ENCODE measurements around the gene PROK1.

GRCh38 chr1:110403805-110404204, 47.1 kb upstream of the PROK1 start:
- TF ChIP-seq CTCF (conservative IDR thresholded peaks at IDR 0.05; ENCODE audit: low read depth in 2 of 2) (no peak), POLR2AphosphoS5 (IDR thresholded peaks at IDR 0.05; ENCODE audit: low read depth) (no peak), CREB1 (CRISPR knock-in tag; IDR thresholded peaks at IDR 0.05; ENCODE audit: low read depth) (no peak), NANOG (IDR thresholded peaks at IDR 0.05; ENCODE audit: borderline replicate concordance) (no peak), JUNB (IDR thresholded peaks at IDR 0.05; ENCODE audit: unreplicated experiment) (no peak)
- TF ChIP-seq, protein P1, sequence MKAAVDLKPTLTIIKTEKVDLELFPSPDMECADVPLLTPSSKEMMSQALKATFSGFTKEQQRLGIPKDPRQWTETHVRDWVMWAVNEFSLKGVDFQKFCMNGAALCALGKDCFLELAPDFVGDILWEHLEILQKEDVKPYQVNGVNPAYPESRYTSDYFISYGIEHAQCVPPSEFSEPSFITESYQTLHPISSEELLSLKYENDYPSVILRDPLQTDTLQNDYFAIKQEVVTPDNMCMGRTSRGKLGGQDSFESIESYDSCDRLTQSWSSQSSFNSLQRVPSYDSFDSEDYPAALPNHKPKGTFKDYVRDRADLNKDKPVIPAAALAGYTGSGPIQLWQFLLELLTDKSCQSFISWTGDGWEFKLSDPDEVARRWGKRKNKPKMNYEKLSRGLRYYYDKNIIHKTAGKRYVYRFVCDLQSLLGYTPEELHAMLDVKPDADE (IDR thresholded peaks at IDR 0.05) = no peak
